ENCODE measurements around the gene HNRNPC. TPM values are rescaled to one million over a fixed set of nuclear protein-coding genes. Genes with fewer than 3 reads are reported as not detected.
A peak's percentile ranks its signal among the peaks of the same experiment; 100 is the strongest.
"Not testable (repeated sequence)": the region's sequence is repeated elsewhere in the genome, so short reads cannot be mapped to it uniquely, and the experiment has no call there.

The HNRNPC gene
- total RNA-seq, 2 experiments from 2014 or later, result 684 to 863 TPM

DNA sequence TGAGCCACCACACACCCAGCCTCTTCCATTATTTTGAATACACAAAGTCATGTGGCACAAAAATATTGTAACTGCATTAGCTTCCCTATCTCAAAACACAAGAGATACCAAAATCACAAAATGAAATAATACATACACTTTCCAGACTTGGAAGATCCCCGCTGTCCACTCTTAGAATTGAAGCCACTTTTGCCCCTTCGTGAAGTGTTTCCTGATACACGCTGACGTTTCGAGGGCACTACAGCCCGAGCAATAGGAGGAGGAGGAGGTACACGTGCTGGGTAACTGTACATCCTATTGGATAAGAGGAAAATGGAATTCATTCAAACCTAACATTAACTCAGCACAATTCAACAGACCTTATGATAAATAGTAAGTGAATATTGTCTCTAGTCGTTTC lies 56.4 kb downstream of the HNRNPC start:
- Mint-ChIP-seq H3K36me3 (ENCODE audit: low read depth) (peaks cover 73% of the 10 kb centered on the region), H3K4me1 (peaks cover 37% of the 10 kb centered on the region)
- H3K9me3 Mint-ChIP-seq, POLR2A ChIA-PET, H3K4me3 Mint-ChIP-seq, H3K27me3 Mint-ChIP-seq, H3K27ac Mint-ChIP-seq, DNase-seq: not testable (repeated sequence)
- CTCF ChIA-PET, result interaction anchor here (0.6 to 0.9 kb wide), 2 partner anchors 171 to 180 kb away, joined by 3 to 4 read pairs; no protein-coding TSS in a partner anchor

DNA sequence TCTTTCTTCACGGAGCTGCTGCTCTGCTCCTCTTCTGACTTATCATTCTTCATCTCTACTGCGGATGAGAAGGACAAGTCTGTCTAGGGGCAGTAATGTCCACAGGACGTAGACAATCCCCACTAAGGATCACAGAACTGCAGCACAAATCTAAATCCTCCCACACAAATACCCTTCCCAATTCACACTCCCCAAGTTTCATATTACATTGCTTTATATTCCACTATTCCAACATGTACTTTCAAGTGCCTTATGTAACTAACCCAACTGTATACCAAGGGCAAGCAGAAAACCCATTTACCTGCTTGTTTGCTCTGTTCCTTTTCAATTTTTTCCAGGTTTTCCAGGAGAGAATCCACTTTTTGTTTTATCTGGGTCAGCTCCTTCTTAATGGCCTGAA lies 57.7 kb downstream of the HNRNPC start:
- Mint-ChIP-seq H3K36me3 (ENCODE audit: low read depth) (peaks cover 85% of the 10 kb centered on the region), H3K27ac (no peak overlapping the region), H3K4me1 (peaks cover 30% of the 10 kb centered on the region), H3K4me3 (no peak overlapping the region), H3K27me3 (no peaks in the 10 kb centered on the region), H3K9me3 (no peaks in the 10 kb centered on the region)
- POLR2A ChIA-PET, result no interaction called here
- DNase-seq, result no peak
- CTCF ChIA-PET, result interaction anchor here (0.6 kb wide), 1 partner anchor 119 kb away, joined by 3 read pairs; no protein-coding TSS in a partner anchor

DNA sequence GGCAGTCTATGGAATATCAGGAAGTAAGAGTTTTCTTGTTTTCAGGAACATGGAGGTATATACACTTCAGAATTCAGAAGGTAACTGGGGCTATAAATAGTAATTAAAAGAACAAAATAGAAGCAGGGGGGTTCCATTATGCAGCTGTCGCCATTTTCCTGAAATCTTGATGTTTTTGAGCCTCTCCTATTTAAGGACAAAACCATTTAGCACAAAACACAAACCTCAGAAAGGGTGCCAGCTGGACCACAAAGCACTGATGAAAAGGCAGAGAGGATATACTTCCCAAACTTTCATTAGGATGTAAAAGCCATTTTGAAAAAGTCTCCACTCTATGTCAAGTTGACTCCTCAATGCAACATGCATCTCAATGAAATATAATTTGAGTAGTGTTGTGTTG lies 59.2 kb downstream of the HNRNPC start:
- Mint-ChIP-seq H3K36me3 (ENCODE audit: low read depth) (peaks cover 79% of the 10 kb centered on the region), H3K27me3 (no peaks in the 10 kb centered on the region), H3K4me1 (peaks cover 15% of the 10 kb centered on the region), H3K9me3 (no peaks in the 10 kb centered on the region), H3K4me3 (no peak overlapping the region), H3K27ac (no peak overlapping the region)
- no peak for DNase-seq
- ChIA-PET POLR2A (no interaction called here), CTCF (no interaction called here)

DNA sequence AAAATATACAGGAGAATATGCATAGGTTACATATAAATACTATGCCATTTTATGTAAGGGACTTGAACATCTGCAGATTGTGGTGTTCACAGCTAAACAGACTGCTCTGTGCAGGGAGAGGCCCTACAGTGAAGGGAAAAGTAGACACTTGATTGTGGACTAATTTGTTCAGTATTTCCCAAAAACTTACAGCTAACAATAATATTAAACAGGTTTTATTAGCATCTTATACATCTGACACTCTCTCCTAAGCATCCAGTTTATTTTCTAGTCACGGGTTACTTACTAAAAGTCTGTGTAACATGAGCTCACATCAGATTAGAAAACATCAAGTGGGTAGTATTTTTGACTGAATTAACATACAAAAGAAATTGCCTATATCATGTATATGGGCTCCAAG lies 60.1 kb downstream of the HNRNPC start:
- POLR2A ChIA-PET, result no interaction called here
- CTCF ChIA-PET, result interaction anchor here (0.7 to 1.5 kb wide), 2 partner anchors 11 to 31 kb away, joined by 3 read pairs; no protein-coding TSS in a partner anchor

DNA sequence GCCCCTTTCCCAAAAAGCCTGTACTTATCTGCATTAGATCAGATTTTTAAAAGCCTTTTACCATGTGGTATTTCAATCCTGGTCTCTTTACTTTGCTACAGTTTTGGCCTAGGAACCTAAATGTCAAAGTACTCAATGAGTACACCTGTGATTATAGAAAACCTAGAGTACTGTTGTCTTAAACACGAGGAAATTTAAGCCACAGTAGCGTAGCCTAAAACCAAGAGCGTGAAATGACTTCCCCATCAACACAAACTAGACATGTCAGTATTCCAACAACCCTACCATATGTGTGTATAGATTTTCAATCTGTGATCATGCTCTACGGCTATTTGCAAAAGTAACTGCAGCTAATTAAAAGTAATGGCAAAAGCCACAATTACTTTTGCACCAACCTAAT lies 60.7 kb downstream of the HNRNPC start:
- no peak overlapping the region for H3K27ac Mint-ChIP-seq
- H3K4me1 Mint-ChIP-seq, result peaks cover 2% of the 10 kb centered on the region

More for the DNA sequence above, 60.1 kb downstream of the HNRNPC start:
- Mint-ChIP-seq H3K36me3 (ENCODE audit: low read depth) (peaks cover 76% of the 10 kb centered on the region), H3K9me3 (no peaks in the 10 kb centered on the region), H3K4me1 (peaks cover 8% of the 10 kb centered on the region), H3K4me3 (no peak overlapping the region), H3K27me3 (no peaks in the 10 kb centered on the region), H3K27ac (no peak overlapping the region)
- no peak for DNase-seq

DNA sequence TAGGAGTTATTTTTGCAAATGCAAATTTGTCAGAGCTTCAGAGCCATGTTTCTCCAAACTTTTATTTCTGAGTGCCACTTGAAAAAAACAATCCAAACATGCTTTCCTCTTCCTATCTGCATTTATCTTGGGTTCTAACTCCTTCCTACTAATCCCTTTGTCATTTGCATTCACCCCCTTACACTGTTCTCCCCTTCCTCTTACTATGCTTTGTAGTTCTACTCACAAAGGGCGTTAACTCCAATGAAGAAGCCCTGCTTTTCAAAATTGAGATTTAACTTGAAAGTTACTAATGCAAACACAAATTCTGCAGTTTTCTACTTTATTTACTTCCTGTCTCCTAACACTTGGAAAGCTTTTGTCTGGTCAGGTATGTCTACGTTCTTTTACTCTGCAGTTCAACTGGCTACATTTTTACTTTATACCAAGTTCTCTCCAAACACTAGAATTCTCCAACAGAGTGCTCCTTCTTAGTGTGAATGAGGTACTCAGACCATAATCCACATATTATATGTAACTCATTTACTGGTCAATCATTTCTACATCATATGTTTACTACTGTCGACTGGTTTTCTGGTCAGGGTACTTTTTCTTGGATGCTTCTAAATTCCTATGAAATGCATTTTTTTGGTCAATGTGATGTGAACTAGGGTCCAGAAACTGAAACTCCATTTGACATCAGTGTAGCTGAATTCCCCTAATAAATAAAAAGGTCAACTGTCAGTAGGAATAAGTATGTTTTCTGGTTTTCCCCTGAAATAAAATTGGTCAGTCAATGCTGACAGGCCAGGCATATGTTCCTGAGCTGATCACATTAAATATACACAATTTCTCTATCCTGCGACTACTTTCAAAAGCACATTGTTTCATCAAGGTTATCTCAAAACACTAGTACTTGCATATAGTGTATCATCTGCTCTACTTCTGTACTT lies 62.2 kb downstream of the HNRNPC start:
- ChIA-PET POLR2A (no interaction called here), CTCF (no interaction called here)
- peaks cover 67% of the 10 kb centered on the region for H3K36me3 Mint-ChIP-seq (ENCODE audit: low read depth)
- H3K27ac Mint-ChIP-seq, result no peak overlapping the region
- no peaks in the 10 kb centered on the region for H3K4me1 Mint-ChIP-seq
- no peak overlapping the region for H3K4me3 Mint-ChIP-seq
- H3K27me3 Mint-ChIP-seq, result no peaks in the 10 kb centered on the region
- DNase-seq, result no peak
- no peaks in the 10 kb centered on the region for H3K9me3 Mint-ChIP-seq

More for the DNA sequence above, 60.7 kb downstream of the HNRNPC start:
- ChIA-PET CTCF (interaction anchor here (1.5 kb wide), 1 partner anchor 12 kb away, joined by 3 read pairs; no protein-coding TSS in a partner anchor), POLR2A (no interaction called here)
- H3K9me3 Mint-ChIP-seq, result no peaks in the 10 kb centered on the region
- DNase-seq, result no peak
- peaks cover 72% of the 10 kb centered on the region for H3K36me3 Mint-ChIP-seq (ENCODE audit: low read depth)
- H3K4me3 Mint-ChIP-seq, result no peak overlapping the region
- no peaks in the 10 kb centered on the region for H3K27me3 Mint-ChIP-seq

DNA sequence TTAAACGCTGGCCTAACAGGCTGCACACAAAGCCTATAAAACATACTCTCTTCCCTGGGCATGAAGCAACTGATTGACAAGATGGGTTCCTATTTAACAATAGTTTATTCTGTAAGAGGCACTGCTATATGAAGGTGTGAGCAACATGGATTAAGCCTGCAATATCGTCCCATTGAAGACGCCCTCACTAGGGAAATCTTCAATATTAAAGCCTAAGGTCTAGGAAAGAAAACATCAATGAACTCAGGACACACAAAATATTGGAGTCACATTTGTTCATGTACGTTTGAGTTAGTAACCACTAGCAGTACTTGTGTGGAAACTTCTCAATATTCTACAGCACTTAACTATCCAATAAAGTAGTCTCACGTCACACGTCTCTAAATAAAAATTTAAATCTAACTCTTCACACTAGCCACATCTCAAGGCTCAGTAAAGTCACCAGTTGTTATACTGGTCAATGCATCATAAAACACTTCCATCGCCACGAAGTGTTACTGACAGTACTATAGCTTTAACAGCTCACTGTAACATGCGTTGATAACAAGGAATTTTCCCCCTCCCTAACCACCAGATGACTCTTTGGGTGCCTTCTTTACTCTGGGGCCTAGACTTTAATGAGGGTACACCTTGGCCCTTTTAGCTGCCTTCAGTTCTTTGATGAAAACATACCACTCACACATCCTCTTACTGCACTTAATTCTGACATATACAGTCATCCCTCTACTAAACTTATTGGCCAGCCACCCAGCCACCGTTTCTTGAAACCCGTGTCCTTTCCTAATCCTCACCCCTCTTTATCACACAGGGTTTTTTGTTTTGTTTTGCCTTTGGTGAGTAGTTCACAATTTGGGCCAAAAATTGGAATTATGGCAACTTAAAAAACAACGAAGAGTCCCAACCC lies 63.3 kb downstream of the HNRNPC start:
- peaks cover 59% of the 10 kb centered on the region for H3K36me3 Mint-ChIP-seq (ENCODE audit: low read depth)
- H3K4me1 Mint-ChIP-seq, result no peaks in the 10 kb centered on the region
- POLR2A ChIA-PET, result no interaction called here

DNA sequence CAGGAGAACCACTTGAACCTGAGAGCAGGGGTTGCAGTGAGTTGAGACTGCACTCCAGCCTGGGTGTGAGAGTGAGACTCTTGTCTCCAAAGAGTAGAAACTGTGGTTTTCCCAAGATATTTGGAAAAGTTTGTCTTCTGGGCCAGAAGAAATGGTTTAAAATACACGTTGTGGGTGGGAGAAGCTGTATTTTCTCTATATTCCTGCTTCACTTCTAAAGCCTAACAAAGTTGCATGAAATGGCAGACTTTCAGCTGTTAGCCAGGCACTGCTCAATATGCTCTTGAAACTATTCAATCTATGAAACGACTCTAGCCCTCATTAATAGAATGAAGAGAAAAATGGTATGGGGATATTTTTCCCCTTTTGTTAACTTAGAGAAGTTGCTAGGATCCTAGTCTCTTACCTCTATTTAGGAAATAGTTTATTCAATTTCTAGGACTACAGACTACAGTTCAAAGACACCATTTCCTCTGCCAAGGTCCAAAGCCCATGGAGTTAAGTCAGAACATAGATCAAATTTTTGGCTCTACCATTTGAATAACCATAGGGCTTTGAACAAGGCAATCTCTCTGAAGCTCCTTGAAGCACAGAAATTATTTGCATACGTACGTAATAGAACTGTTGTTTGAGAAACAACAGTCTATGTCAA lies 64.1 kb downstream of the HNRNPC start:
- no peak overlapping the region for H3K4me3 Mint-ChIP-seq
- ChIA-PET POLR2A (no interaction called here), CTCF (no interaction called here)
- peaks cover 55% of the 10 kb centered on the region for H3K36me3 Mint-ChIP-seq (ENCODE audit: low read depth)
- H3K27me3 Mint-ChIP-seq, result no peaks in the 10 kb centered on the region
- no peaks in the 10 kb centered on the region for H3K4me1 Mint-ChIP-seq
- DNase-seq, result no peak
- H3K9me3 Mint-ChIP-seq, result no peaks in the 10 kb centered on the region
- H3K27ac Mint-ChIP-seq, result no peak overlapping the region

More for the DNA sequence above, 63.3 kb downstream of the HNRNPC start:
- no peak for DNase-seq
- Mint-ChIP-seq H3K4me3 (no peak overlapping the region), H3K9me3 (no peaks in the 10 kb centered on the region), H3K27ac (no peak overlapping the region), H3K27me3 (no peaks in the 10 kb centered on the region)
- CTCF ChIA-PET, result no interaction called here

DNA sequence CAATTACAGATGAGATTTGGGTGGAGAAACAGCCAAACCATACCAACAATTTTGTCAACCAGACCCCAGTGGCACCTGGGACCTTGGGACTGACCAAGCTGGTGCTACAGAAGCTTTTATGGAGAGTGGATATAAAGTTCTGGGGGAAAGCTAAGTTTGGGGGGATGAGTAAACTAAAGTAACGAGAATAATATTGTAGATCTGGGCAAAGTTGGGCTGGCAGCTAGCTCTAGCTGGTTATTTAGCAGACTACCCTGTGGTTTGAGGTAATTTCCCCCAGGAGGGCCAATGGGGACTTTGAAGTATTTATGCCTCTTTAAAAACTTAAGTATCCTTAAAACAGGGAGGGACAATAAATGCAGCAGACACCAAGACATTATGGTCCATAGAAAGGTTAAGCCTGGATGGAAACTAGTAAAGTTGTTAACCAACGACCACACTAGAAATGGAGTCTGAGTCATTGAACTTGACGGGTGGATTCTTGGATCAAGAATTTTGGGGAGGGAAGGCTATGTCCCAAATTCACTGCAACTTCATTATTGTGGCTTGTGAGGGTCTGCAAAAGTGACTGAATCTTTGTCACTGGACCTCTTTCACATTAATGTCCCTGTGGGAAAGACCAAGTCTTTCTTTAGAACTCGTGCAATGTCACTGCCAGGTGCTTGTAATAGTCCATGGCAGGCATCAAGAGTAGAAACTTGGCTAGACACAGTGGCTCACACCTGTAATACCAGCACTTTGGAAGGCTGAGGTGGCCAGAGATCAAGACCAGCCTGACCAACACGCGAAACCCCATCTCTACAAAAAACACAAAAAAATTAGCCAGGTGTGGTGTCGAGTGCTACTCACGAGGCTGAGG lies 64.8 kb downstream of the HNRNPC start:
- peaks cover 48% of the 10 kb centered on the region for H3K36me3 Mint-ChIP-seq (ENCODE audit: low read depth)
- H3K4me1 Mint-ChIP-seq, result no peaks in the 10 kb centered on the region
- H3K9me3 Mint-ChIP-seq, result no peaks in the 10 kb centered on the region
- H3K4me3 Mint-ChIP-seq, result no peak overlapping the region
- H3K27ac Mint-ChIP-seq, result peak overlapping the region; percentile 37
- ChIA-PET POLR2A (no interaction called here), CTCF (interaction anchor here (0.5 to 1.4 kb wide), 3 partner anchors 12 to 101 kb away, joined by 3 to 4 read pairs (median 3); no protein-coding TSS in a partner anchor)
- no peak for DNase-seq
- H3K27me3 Mint-ChIP-seq, result no peaks in the 10 kb centered on the region

DNA sequence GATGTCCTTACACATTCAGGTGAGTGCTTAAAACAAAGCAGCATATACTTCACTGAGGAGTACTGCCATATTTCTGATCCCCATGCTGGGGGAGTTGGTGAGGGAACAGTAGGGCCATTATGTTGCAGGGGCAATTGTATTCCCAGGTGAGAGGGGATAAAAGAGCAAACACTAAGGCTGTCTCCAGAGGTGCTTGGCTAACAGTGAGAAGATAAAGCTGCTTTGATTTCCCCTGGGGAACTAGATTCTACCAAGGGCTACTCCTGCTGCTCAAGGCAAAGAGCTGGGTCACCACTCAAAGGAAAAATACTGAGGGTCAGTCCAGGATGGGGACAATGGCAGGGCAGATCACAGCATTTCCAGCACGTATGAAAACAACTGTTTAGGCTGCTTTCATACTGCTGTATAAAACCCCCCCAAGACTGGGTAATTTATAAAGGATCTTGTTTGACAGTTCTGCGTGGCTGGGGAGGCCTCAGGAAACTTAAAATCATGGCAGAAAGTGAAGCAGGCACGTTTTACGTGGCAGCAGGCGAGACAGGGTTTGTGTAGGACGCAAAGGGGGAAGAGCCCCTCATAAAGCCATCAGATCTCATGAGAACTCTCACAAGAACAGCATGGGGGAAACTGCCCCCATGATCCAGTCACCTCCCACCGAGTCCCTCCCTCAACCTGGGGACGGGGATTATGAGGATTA lies 65.6 kb downstream of the HNRNPC start:
- H3K4me3 Mint-ChIP-seq, result no peak overlapping the region
- ChIA-PET POLR2A (no interaction called here), CTCF (interaction anchor here (1.2 to 1.4 kb wide), 3 partner anchors 12 to 224 kb away, joined by 3 to 4 read pairs (median 3); no protein-coding TSS in a partner anchor)
- peak overlapping the region; percentile 37 for H3K27ac Mint-ChIP-seq
- H3K36me3 Mint-ChIP-seq (ENCODE audit: low read depth), result peaks cover 46% of the 10 kb centered on the region
- H3K9me3 Mint-ChIP-seq, result no peaks in the 10 kb centered on the region
- no peak for DNase-seq
- H3K27me3 Mint-ChIP-seq, result no peaks in the 10 kb centered on the region
- no peaks in the 10 kb centered on the region for H3K4me1 Mint-ChIP-seq

DNA sequence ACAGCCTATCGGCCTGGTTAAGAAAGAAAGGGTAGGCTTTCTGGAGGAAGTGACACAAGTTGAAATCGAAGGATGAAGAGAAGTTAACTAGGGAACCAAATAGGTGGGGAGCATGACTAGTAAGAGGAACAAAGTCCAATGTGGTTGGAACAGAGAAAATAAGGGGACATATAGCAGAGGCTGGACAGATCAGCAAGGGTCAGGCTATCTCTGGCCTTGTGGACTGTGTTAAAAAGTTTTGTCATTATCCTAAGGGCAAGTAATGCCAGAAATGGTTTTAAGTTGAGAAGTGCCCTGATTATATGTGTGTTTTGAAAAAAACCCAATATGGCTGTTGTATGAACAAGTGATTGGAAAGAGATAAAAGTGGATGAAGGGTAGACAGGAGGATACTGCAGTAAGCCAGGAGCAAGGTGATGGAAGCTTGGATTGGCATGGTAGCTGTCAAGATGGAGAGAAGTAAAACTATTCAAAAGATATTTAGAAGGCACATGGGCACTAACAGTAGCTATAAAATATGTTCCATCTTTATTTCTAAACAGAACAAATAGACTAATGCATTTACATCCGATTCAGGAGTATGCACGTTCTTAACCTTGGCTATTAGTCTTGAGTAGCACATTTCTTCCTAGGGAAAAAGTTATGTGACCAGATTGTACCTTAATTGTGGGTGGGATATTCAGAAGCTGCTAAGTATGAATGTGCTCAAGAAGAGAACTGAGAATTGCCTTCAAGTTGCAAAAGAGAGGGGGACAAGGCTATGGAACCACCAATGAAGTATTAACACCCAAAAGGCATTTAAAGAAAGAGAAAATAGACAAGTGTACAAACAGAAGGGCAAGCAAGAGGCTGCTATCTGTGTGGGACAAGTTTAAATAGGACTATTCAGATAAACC lies 66.5 kb downstream of the HNRNPC start:
- ChIA-PET CTCF (interaction anchor here (1.2 to 1.4 kb wide), 3 partner anchors 11 to 225 kb away, joined by 3 to 4 read pairs (median 3); no protein-coding TSS in a partner anchor), POLR2A (no interaction called here)
- no peak overlapping the region for H3K4me3 Mint-ChIP-seq

More for the DNA sequence above, 66.5 kb downstream of the HNRNPC start:
- Mint-ChIP-seq H3K27ac (no peak overlapping the region), H3K9me3 (no peaks in the 10 kb centered on the region), H3K4me1 (no peaks in the 10 kb centered on the region), H3K36me3 (ENCODE audit: low read depth) (peaks cover 39% of the 10 kb centered on the region), H3K27me3 (no peaks in the 10 kb centered on the region)
- no peak for DNase-seq
